ENCODE measurements around the gene AEN.
A peak's percentile ranks its signal among the peaks of the same experiment; 100 is the strongest.

The AEN gene

DNA sequence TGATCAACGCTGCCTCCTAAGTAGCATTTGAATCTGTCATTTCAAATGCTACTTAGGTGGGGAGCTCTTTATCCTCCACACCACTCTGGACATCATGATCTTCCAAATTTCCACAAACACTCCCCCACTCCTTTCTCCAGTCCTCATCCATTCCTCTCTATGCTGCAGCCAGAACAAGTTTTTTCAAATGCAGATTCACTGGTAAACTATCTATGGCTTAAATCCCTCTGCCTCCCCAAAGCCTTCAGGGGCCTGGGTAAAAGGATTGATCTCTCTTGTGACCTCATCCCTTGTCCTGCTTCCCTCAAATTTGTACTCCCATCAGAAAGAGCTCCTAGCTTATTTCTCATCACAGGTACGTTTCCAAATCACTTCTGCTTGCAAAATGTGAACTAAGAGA, 1.3 kb upstream of the AEN start:
- no peak for DNase-seq (ENCODE audit: low read depth)
- TF ChIP-seq, protein P1, sequence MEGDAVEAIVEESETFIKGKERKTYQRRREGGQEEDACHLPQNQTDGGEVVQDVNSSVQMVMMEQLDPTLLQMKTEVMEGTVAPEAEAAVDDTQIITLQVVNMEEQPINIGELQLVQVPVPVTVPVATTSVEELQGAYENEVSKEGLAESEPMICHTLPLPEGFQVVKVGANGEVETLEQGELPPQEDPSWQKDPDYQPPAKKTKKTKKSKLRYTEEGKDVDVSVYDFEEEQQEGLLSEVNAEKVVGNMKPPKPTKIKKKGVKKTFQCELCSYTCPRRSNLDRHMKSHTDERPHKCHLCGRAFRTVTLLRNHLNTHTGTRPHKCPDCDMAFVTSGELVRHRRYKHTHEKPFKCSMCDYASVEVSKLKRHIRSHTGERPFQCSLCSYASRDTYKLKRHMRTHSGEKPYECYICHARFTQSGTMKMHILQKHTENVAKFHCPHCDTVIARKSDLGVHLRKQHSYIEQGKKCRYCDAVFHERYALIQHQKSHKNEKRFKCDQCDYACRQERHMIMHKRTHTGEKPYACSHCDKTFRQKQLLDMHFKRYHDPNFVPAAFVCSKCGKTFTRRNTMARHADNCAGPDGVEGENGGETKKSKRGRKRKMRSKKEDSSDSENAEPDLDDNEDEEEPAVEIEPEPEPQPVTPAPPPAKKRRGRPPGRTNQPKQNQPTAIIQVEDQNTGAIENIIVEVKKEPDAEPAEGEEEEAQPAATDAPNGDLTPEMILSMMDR (IDR thresholded peaks at IDR 0.05; ENCODE audit: insufficient read depth, low read depth, low read length, missing control alignments) = no peak
- H3K4me3 ChIP-seq (ENCODE audit: low read depth, low read length) = no peak overlapping the region

DNA sequence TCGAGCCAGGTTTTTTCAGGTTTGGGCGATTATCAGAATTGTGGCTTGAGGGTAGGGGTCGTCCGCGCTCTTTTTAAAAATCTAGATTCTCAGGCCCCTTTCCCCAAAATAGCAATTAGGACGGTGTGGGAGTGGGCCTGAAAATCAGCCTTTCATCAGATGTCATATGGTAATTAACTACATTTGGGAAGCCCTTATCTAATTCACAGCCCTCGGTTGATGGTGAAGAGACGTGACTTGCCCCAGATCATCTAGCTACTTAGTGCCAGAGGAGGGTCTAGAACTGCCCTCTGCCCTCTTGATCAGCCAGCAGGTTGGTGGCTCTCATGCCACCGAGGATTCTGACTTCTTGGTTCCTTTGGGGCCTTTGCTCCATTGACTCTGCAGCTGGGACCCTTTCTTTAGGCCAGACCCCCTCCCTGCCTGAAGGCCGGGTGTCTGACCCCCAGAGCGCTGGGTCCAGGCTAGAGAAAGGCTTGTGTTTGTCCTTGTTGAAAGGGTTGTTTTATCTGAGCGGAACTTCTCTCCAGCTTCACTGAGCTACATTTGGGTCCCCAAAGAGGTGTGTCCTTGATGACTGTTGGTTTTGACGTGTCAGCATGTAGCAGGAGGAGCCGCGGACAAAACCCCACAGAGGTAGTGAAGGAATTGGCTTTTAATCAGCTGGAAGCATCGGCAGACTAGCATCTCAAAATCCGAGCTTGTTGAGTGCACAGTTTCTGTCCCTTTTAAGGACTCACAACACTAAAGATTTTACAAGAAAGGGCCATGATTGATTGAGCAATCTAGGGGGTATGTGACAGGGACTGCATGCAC, 857 bp downstream of the AEN start:
- TF ChIP-seq, protein P1 (IDR thresholded peaks at IDR 0.05; ENCODE audit: insufficient read depth, low read depth, low read length, missing control alignments) = no peak
- DNase-seq (ENCODE audit: low read depth) = peak; percentile 73
- H3K4me3 ChIP-seq (ENCODE audit: low read depth, low read length) = peak overlapping the region; percentile 68

DNA sequence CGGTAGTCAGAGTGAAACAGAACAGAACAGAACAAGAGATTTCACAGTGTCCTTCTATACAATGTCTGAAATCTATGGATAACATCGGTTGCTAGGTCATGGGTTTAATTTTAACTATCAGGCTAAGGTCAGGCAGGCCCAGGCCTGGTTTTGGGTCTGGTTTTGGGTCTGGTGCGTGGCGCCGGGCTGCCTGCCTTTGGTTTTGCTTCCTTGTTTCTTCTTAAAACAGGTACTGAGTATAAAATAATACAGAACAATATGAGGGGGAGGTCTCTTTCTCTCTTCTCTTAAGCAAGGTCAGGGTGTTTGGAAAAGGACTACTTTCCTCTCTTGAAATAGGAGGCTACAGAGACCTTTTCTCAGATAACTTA, 1.4 kb downstream of the AEN start:
- H3K4me3 ChIP-seq (ENCODE audit: low read depth, low read length) = peak overlapping the region; percentile 68
- TF ChIP-seq, protein P1 (IDR thresholded peaks at IDR 0.05; ENCODE audit: insufficient read depth, low read depth, low read length, missing control alignments) = no peak
- no peak for DNase-seq (ENCODE audit: low read depth)

DNA sequence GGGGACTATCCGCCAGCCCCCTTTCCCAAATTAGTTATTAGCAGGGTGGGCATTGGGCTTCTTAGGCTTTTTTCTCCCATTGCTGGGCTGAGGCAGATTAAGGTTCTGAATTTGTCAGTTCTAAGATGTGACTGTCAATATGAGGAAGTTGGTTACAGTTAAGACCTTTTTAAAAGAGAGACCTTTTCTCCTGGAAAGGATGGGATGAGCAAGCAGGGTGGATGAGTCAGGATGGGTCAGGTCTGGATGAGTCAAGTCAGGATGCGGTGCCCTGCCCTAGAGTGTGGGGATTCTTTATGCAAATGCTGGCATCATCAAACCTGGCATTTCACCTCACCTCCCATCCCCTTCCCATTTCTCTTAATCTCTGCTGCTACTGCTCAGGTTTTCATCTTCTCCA, 1.9 kb downstream of the AEN start:
- DNase-seq (ENCODE audit: low read depth) = peak; percentile 60
- peak overlapping the region; percentile 68 for H3K4me3 ChIP-seq (ENCODE audit: low read depth, low read length)

DNA sequence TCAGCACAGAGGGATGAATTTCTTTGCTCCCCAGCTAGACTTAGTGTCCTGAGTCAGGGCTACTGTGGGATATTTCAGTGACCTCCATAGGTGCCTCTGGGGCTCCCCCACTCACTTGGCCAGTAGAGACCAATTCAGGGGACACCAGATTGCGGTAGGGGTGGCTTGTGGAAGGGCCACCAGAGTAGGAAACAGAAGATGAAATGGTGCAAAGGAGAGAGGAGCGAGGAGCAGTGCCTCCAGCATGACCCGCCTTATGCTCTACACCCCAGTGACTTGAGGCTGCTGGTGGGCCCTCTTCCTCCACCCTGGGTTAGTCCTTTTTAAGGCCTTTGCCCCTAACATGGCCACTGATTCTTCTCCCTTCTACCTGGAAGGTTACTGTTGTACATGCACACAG, 2.5 kb downstream of the AEN start:
- DNase-seq (ENCODE audit: low read depth) = no peak
- TF ChIP-seq, protein P1 (IDR thresholded peaks at IDR 0.05; ENCODE audit: insufficient read depth, low read depth, low read length, missing control alignments) = no peak
- peak overlapping the region; percentile 68 for H3K4me3 ChIP-seq (ENCODE audit: low read depth, low read length)

More for the DNA sequence above, 1.9 kb downstream of the AEN start:
- TF ChIP-seq, protein P1 (IDR thresholded peaks at IDR 0.05; ENCODE audit: insufficient read depth, low read depth, low read length, missing control alignments) = no peak

DNA sequence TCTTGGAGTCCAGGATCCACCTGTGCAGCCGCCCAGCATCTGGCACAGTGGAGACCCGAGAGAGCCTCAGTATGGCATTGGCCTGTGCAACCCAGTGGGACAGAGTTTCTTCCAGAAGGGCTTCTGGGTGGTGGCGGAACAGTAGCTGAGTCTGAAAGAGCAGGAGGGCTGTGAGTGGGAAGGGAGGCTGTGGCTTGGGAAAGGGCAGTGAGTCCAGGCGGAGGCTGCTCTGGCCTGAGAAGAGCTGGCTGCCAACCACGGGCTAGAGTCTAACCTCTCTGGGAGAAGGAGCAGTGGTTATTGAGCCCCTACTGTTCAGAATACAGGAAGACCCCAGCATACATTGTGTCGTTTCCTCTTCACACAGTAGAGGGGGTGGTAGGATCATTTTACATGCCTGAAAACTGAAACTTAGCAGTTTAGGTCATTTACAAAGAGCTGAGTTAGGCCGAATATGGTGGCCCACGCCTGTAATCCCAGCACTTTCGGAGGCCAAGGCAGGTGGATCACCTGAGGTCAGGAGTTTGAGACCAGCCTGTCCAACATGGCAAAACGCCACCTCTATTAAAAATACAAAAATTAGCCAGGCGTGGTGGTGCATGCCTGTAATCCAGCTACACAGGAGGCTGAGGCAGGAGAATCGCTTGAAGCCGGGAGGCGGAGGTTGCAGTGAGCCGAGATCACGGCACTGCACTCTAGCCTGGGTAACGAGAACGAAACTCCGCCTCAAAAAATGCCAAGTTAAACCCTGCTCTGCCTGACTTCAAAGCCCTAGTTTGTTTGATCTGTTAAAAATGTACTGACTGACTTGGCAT, 3.2 kb downstream of the AEN start:
- TF ChIP-seq, protein P1 (IDR thresholded peaks at IDR 0.05; ENCODE audit: insufficient read depth, low read depth, low read length, missing control alignments) = peak; percentile 54

More for the DNA sequence above, 3.2 kb downstream of the AEN start:
- peak overlapping the region; percentile 68 for H3K4me3 ChIP-seq (ENCODE audit: low read depth, low read length)
- DNase-seq (ENCODE audit: low read depth) = peak; percentile 75
